D721Med (cell line): ENCODE results near the gene BBLN.

Experiments used
- DNase-seq: peaks from one replicate; pipeline ENCODE4 v3.0.0; 2011; ENCODE audit warnings: low spot score; ENCODE audit not compliant: insufficient read length
- FAIRE-seq: peaks from 2 replicates; lab custom pipeline; 2011; peaks lifted over from hg19 to GRCh38; lab: Jason Lieb, UNC
- TF ChIP-seq, protein P1 (sequence below): IDR thresholded peaks from 2 replicates; pipeline ENCODE4 v1.5.1; 2012; ENCODE audit warnings: mild to moderate bottlenecking, control low read depth; ENCODE audit not compliant: insufficient read depth; ENCODE audit errors: missing control alignments

The BBLN gene

DNA sequence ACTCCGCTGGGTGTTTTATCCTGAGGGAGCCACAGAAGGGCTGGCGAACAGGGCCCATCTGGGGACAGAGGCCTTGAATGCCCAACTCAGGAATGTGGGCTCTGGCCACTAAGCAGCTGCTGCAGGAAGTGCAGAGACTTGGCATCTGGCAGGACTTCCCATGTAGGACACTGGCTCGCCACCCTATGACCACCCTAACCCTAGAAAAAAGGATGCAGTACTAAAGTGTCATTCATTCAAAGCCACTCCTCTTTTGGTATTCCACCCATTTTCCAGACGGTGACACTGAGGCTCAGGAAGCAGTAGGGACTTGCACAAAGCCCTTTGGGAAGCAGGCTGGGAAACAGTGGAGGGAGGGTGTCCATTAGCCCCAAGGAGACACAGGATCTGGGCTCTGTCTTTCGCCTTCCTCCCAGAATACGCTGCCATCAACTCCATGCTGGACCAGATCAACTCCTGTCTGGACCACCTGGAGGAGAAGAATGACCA is 3.0 kb downstream of the BBLN start:
- FAIRE-seq (no peak), DNase-seq (no peak)
- TF ChIP-seq, protein P1, sequence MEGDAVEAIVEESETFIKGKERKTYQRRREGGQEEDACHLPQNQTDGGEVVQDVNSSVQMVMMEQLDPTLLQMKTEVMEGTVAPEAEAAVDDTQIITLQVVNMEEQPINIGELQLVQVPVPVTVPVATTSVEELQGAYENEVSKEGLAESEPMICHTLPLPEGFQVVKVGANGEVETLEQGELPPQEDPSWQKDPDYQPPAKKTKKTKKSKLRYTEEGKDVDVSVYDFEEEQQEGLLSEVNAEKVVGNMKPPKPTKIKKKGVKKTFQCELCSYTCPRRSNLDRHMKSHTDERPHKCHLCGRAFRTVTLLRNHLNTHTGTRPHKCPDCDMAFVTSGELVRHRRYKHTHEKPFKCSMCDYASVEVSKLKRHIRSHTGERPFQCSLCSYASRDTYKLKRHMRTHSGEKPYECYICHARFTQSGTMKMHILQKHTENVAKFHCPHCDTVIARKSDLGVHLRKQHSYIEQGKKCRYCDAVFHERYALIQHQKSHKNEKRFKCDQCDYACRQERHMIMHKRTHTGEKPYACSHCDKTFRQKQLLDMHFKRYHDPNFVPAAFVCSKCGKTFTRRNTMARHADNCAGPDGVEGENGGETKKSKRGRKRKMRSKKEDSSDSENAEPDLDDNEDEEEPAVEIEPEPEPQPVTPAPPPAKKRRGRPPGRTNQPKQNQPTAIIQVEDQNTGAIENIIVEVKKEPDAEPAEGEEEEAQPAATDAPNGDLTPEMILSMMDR: no peak

DNA sequence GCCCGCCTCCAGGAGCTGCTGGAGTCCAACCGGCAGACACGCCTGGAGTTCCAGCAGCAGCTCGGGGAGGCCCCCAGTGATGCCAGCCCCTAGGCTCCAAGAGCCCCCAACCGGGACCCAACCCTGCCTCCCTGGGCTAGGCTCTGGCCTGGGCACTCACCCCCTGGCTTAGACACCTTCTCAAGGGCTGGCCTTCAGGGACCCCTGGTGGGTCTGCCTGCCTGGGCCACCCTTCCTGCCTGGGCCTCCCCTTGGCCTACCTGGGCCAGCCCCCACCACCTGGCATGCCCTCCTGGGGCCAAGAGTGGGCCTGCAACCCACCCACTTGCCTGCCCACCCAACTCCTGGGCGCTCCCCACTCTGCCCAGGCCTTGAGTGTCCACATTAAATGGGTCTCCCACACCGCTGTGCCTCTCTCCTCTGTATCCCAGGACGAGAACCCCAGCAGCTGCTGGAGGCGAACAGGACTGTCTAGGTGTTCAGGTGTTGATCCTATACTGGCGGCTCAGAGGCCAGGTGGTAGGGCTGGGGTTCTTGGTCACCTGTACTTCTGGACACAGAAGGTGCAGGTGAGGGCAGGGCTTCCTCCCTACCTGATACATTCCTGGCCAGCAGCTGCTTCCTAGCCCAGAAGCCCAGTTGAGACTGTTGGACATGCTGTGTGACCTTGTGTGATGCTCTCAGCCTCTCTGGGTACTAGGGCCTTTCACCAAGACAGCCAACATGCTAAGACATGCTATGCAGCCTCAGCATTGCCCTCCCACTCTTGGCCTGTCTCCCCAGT is 3.6 kb downstream of the BBLN start:
- DNase-seq (no peak), FAIRE-seq (no peak)
- TF ChIP-seq, protein P1: no peak

DNA sequence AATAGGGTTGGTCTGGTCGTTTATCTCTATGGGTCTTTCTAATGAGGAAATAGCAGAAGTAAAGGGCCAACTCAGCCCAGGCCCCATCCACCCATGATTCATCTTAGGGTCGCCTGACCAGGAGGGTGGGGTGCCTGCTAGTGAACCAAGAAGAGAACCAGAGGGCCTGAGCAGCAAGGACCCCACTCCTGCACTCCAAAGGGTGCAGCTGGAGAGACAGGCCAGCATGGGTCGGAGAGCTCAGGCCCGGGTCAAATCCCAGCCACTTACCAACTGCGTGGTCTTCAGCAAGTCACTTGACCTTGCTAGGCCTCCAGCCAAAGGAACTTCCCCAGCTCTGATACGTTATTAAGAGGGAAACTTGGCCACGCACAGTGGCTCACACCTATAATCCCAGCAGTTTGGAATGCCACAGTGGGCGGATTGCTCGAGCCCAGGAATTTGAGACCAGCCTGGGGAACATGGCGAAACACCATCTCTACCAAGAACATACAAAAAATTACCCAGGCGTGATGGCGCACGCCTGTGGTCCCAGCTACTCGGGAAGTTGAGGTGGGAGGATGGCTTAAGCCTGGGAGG is 4.3 kb downstream of the BBLN start:
- FAIRE-seq: no peak

DNA sequence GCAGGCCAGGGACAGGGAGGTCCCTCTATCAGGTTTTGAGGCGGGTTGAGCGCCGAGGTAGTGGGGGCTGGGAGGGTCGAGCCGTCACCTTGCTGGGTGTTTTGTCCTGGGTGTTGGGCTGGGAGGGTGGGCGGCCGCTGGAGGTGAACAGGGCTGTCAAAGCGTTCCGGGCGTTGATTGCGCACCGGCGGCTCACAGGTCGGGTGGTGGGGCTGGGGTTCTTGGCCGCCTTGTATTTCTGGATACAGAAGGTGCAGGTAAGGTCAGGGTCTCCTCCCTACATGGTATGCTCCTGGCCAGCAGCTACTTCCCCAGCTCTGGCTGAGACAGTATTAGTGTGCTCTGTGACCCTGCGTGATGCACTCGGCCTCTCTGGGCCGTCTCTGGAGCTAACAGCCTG is 6.1 kb downstream of the BBLN start:
- TF ChIP-seq, protein P1: no peak
- FAIRE-seq: no peak

More for the DNA sequence above, 4.3 kb downstream of the BBLN start:
- TF ChIP-seq, protein P1: no peak
- DNase-seq: no peak

DNA sequence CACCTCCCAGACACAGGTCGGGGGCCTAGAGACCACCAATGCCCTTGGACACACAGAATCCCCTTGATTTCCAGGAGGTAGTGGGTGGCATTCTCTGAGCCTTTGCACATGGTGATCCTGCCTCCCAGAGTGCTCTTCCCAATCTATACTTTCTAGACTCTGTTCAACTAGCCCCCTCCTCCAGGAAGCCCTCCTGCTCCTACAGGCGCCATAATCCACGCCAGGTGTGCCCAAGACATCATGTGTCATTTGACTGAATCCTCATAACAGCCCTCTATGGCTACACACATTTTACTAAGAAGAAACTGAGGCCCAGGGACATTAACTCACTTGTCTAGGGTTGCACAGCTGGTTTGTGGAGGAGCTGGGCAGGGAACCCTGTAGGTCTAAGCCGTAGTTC is 7.1 kb downstream of the BBLN start:
- DNase-seq (no peak), FAIRE-seq (no peak)
- TF ChIP-seq, protein P1: no peak

More for the DNA sequence above, 6.1 kb downstream of the BBLN start:
- DNase-seq: no peak

DNA sequence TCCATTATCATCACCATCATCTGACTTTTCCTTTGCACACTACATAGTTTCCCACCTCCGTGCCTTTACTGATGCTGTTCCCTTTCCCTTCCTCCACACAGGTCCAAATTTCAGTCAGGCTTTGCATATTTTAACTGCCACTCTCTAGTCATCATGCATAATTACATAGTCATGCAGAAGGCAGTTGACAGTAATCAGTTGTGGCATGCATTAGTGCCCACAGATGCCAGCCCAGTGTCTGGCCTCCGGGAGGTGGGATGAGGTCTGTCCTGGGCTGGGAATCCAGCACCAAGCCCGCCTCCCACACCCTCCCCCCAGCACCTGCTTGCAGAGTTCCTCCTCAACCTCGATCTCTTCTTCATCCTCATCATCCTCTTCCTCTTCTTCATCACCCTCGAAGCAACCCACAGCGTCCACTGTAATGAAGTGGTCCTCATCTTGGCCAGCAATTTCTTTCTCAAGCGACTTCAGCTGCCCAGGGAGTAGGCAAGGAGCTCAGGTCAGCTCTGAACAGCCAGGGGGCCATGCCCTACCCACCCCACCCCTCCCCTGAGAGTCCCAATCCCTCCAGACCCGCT is 8.8 kb downstream of the BBLN start:
- FAIRE-seq: no peak
- DNase-seq: no peak
- TF ChIP-seq, protein P1: no peak
